ENCODE measurements around the gene ASAP2.

GRCh38 chr2:9207641-9208311 is 1.2 kb downstream of the ASAP2 start:
- TF ChIP-seq POLR2A (IDR thresholded peaks at IDR 0.05) (no peak), CTCF (IDR thresholded peaks at IDR 0.05) (no peak), POLR2AphosphoS5 (IDR thresholded peaks at IDR 0.05) (no peak)
